ENCODE data around the gene SPATA13.
"Not testable (repeated sequence)": the region's sequence is repeated elsewhere in the genome, so short reads cannot be mapped to it uniquely, and the experiment has no call there.

Gene SPATA13

GRCh38 chr13:24202215-24202614, 41.7 kb downstream of the SPATA13 start:
- DNase-seq = no peak

GRCh38 chr13:24203273-24203672, 42.8 kb downstream of the SPATA13 start:
- DNase-seq = no peak

- no peak for DNase-seq
Measured at GRCh38 chr13:24203811-24204210, 43.3 kb downstream of the SPATA13 start.

- not testable (repeated sequence) for DNase-seq
Measured at GRCh38 chr13:24205076-24205475, 44.6 kb downstream of the SPATA13 start.

GRCh38 chr13:24207841-24208667, 47.5 kb downstream of the SPATA13 start:
- DNase-seq = no peak

GRCh38 chr13:24209138-24209537, 48.6 kb downstream of the SPATA13 start:
- no peak for DNase-seq

GRCh38 chr13:24212254-24212653, 51.7 kb downstream of the SPATA13 start:
- no peak for DNase-seq

GRCh38 chr13:24212674-24213073, 52.2 kb downstream of the SPATA13 start:
- no peak for DNase-seq

- DNase-seq = no peak
Measured at GRCh38 chr13:24213932-24214331, 53.4 kb downstream of the SPATA13 start.

- no peak for DNase-seq
Measured at GRCh38 chr13:24214528-24214927, 54.0 kb downstream of the SPATA13 start.

- no peak for DNase-seq
Measured at GRCh38 chr13:24215126-24215525, 54.6 kb downstream of the SPATA13 start.

- no peak for DNase-seq
Measured at GRCh38 chr13:24215732-24216131, 55.2 kb downstream of the SPATA13 start.

- DNase-seq = no peak
Measured at GRCh38 chr13:24216176-24216575, 55.7 kb downstream of the SPATA13 start.

- not testable (repeated sequence) for DNase-seq
Measured at GRCh38 chr13:24216779-24217178, 56.3 kb downstream of the SPATA13 start.

GRCh38 chr13:24217601-24218281, 57.2 kb downstream of the SPATA13 start:
- no peak for DNase-seq

GRCh38 chr13:24218338-24218737, 57.8 kb downstream of the SPATA13 start:
- no peak for DNase-seq

- DNase-seq = no peak
Measured at GRCh38 chr13:24218977-24219376, 58.5 kb downstream of the SPATA13 start.

GRCh38 chr13:24220086-24220703, 59.7 kb downstream of the SPATA13 start:
- DNase-seq = peak; percentile 28 to 44

- no peak for DNase-seq
Measured at GRCh38 chr13:24221007-24221406, 60.5 kb downstream of the SPATA13 start.

GRCh38 chr13:24222756-24223155, 62.2 kb downstream of the SPATA13 start:
- DNase-seq = no peak

GRCh38 chr13:24223341-24224231, 63.1 kb downstream of the SPATA13 start:
- DNase-seq = no peak

GRCh38 chr13:24224232-24224680, 63.7 kb downstream of the SPATA13 start:
- DNase-seq = no peak

GRCh38 chr13:24225062-24225461, 64.5 kb downstream of the SPATA13 start:
- DNase-seq = no peak

All from activated CD4-positive, alpha-beta T cell treated with anti-CD3 and anti-CD28 coated beads, Interleukin-2, amount 50 U/mL, for 4 hours (primary cell).